ENCODE results near the gene OR5AS1.
"Not testable (repeated sequence)": the region's sequence is repeated elsewhere in the genome, so short reads cannot be mapped to it uniquely, and the experiment has no call there.

GRCh38 chr11:56058260-56058780 is 30.9 kb downstream of the OR5AS1 start:
- not testable (repeated sequence) for TF ChIP-seq POLR2A (IDR thresholded peaks at IDR 0.05; ENCODE audit: extremely low read depth, insufficient read length); MAX (IDR thresholded peaks at IDR 0.05; ENCODE audit: low read depth, low read length)
